ENCODE results near the gene FAM187B.

GRCh38 chr19:35207391-35207871 lies 21.1 kb downstream of the FAM187B start:
- no peak for TF ChIP-seq EZH2phosphoT487 (IDR thresholded peaks at IDR 0.05; ENCODE audit: low read depth)
- TF ChIP-seq, protein P1, sequence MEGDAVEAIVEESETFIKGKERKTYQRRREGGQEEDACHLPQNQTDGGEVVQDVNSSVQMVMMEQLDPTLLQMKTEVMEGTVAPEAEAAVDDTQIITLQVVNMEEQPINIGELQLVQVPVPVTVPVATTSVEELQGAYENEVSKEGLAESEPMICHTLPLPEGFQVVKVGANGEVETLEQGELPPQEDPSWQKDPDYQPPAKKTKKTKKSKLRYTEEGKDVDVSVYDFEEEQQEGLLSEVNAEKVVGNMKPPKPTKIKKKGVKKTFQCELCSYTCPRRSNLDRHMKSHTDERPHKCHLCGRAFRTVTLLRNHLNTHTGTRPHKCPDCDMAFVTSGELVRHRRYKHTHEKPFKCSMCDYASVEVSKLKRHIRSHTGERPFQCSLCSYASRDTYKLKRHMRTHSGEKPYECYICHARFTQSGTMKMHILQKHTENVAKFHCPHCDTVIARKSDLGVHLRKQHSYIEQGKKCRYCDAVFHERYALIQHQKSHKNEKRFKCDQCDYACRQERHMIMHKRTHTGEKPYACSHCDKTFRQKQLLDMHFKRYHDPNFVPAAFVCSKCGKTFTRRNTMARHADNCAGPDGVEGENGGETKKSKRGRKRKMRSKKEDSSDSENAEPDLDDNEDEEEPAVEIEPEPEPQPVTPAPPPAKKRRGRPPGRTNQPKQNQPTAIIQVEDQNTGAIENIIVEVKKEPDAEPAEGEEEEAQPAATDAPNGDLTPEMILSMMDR (IDR thresholded peaks at IDR 0.05; ENCODE audit: low read depth, low read length): no peak

All from OCI-LY3 (cell line).